Measurements from ENCODE around the gene LLGL2.
"Not testable (repeated sequence)": the region's sequence is repeated elsewhere in the genome, so short reads cannot be mapped to it uniquely, and the experiment has no call there.

GRCh38 chr17:75520413-75520812 lies 5.1 kb upstream of the LLGL2 start:
- TF ChIP-seq CTCF (IDR thresholded peaks at IDR 0.05; ENCODE audit: low read depth, low read length, poor library complexity, severe bottlenecking); EZH2phosphoT487 (IDR thresholded peaks at IDR 0.05; ENCODE audit: borderline replicate concordance, low read length): not testable (repeated sequence)
